ENCODE results near the gene CFAP99.

CFAP99 gene

DNA sequence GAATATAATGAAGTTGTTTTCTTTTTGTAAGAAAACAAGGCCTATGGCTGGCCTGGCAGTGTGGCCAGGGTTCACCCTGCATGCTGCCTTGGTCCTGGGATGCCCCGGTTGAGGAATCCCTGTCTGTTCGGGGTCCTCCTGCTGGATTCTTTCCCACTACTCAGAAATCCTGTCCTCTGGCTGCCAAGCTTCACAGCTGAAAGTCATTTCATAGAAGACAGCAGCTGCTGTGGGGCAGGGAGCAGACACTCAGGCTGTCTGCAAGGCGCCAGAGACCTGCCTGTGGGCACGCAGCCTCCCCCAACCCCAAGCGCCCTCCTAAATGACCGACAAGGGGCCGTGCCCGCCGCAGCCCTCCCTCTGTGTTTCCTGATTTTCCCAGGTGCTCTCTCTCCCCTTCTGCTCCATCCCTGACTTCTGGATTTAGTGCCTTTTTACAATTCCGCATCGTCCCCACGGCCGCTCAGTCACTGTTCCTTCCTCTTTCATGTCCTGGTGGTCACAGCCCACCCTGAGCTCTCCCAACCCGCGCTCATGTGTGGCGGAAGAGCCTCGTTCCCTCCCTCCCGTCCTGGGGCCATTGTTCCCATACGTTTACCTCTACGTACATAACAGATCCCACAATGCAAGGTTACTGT, 27.9 kb upstream of the CFAP99 start:
- DNase-seq (ENCODE audit: low read depth in 3 of 3, low spot score in 1 of 3) = no peak

DNA sequence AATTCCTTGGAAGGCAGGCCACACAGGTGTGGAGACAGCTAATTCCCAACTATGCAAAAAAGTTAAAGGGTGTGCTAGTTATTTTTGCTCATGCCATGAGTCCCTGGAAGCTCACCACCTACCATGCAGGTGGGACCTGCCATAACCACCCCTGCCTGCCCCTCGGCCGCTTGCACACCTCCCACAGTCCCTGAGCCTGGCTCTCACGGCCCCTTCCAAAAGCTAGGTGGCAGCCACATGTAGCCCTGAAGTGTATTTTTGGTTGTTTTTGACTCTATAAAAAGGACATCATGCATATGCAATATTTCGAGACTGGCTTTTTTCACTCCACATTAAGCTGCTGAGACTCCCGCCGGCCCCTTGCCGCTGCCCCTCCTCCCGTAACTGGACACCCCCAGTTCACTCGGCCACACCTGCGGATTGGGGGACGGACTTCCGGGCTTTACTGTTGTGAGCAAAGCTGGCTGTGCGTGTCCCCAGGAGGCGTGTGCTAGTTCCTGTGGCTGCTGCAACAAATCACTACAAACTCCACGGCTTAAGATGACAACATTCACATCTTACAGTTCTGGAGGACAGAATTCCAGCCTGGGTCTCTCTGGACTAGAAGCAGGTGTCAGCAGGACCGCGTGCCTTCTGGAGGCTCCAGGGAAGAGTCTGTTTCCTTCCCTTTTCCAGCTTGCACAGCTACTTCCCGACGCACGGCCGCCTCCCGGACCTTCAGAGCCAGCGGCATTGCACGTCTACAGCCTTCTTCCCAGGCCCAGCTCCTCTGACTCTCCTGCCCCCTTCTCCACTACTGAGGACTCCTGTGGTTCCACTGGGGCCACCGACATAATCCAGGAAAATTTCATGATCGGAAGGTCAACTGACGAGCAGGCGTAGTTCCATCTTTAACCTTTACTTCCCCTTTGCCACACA, 25.1 kb upstream of the CFAP99 start:
- DNase-seq (ENCODE audit: low read depth in 3 of 3, low spot score in 1 of 3) = no peak

DNA sequence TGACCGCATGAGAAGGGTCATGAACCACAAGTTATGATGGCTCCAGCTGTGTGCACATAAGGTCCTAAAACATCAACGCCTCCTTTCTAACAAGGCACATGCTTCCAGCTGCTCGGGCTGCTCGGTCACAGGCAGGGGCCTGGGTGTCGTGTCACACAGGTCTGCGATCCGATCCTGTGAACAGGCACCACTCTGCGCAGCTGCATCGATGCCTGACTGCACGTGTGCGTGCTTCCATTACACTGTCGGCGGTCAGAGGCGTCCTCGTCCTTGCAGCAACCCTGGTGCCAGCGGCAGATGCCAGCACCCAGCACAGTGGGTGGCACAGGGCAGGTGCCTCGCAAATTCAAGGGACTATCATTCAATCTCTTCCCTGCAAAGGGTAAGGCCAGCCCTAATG, 24.2 kb upstream of the CFAP99 start:
- no peak for DNase-seq (ENCODE audit: low read depth in 3 of 3, low spot score in 1 of 3)

DNA sequence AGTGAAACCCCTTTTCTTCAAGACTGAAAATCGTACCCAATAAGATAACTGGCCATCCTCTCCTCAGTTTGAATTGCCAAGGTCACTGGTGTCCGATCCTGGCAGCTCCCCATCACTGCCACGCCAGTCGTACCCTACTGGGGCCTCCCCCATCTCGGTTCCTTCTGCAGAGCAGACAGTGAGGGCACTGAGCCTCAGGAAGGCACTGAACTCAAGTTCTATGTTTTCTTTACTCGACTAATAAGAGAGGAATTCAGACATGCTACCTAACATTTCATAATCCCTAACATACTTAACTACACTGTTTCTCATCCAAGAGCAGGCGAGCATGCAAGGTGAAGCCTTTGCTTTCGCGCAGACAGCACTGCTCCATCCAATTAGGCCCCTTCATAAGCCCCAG, 23.7 kb upstream of the CFAP99 start:
- no peak for DNase-seq (ENCODE audit: low read depth in 3 of 3, low spot score in 1 of 3)

DNA sequence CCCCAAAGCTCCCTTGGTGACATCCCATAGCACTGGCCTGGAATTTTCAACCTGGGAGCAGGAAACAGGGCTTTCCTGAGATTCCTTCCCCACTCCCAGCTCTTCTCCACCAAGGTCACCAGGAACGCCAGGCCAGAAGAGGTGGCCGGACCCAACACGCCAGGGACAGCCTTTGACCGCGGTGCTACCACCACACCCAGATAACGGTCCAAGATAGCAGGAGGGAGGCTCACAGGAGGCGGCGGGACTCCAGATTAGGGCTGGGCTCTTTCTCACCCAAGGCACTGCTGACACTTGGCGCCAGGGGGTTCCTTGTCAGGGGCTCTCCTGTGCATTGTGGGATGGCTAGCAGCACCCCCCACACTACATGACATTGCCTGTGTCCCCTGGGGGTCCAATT, 23.2 kb upstream of the CFAP99 start:
- no peak for DNase-seq (ENCODE audit: low read depth in 3 of 3, low spot score in 1 of 3)

DNA sequence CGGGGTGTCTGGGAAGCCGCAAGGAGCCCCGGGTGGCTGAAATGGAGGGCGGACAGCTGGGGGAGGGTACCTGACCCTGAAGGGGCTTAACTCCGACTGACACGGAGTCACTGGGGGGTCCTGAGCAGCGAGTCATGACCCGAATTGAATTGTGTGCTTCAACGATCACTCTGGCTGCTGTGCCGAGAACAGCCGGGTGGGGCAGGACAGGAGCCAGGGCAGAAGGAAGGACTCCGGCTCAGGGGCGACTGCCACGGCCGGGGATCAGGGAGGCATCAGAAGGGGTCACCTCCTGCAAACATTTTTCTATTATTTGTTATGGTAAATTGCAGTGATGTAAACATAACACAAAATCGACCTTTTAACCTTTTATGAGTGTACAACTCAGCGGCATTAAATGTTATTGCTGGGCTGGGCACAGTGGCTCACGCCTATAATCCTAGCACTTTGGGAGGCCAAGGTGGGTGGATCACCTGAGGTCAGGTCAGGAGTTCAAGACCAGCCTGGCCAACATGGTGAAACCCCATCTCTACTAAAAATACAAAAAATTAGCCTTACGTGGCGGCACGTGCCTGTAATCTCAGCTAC, 21.9 kb upstream of the CFAP99 start:
- no peak for DNase-seq (ENCODE audit: low read depth in 3 of 3, low spot score in 1 of 3)

DNA sequence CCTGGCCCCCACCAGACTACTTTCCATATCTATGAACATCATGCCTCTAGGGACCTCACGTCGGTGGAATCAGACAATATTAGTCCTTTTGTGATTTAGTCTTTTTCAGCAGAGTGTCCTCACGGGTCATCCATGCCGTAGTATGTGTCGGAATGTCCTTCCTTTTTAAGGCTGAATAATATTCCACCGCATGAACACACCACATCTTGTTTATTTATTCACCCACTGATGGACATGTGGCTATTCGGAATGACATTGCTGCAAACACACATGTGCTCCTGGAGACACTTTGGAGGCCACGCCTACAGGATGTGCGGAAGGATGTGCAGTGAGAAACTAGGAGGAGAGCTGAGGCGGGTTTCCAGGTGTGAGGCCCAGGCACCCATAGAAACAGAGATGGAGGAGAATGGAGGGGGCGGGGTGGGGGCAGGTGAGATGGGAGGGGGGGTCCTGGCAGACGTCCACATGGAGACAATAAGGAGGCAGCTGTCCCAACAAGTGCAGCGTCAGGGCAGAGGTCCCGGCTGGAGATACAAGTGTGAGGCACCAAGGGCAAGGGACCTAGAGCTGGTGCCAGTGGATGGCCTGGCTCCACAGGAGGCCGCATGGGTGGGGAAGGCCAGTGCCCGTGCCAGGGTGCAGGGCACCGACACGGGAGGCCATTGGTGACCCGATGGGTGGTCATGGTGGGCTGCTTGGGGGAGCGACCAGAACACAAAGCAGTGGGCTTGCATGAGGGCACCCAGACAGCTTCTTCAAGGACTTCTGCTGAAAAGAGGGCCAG, 21.0 kb upstream of the CFAP99 start:
- DNase-seq (ENCODE audit: low read depth in 3 of 3, low spot score in 1 of 3) = no peak

DNA sequence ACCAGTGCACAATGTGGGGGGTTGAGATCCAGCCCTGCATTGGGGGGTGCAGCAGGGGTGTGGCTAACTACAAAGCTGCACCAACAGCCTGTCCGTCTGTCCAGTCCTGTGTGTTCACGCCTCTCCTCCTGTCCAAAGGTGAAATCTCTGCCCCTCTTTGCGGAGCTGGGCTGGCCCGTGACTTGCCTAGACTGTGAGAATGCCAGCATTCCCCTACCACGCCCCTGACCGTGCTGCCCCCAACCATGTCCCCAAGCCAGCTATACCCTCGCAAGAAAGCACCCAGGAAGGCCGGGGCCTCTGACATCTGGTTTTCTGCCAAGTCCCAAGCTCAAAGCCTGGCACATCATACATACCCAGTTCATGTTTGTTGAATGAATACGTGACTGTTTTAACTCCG, 19.5 kb upstream of the CFAP99 start:
- no peak for DNase-seq (ENCODE audit: low read depth in 3 of 3, low spot score in 1 of 3)

DNA sequence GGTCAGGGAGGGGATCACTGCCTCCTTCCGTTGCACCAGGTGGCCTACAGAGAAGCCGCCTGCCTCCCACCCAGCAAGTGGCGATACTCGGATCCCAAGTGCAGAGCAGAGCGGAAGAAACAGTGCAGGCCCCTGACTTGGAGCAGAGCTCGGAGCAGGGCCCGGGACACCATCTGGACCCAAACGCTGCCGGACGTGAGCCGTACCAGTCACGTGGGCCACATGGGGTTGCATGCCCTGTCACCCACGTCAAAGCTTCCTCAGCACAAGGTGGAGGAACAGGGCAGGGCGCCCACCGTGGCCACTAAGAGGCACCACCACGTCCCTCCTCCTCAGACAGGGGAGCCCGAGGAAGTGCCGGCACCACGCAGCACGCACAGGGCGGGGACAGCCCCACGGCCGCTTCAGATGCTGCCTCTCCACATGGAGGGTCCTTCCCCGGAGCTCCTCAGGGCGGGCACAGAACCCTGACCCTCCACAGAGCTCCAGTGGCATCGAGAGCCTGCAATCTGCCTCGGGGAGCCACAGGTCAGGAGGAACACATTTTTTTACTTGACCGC, 19.0 kb upstream of the CFAP99 start:
- no peak for DNase-seq (ENCODE audit: low read depth in 3 of 3, low spot score in 1 of 3)

DNA sequence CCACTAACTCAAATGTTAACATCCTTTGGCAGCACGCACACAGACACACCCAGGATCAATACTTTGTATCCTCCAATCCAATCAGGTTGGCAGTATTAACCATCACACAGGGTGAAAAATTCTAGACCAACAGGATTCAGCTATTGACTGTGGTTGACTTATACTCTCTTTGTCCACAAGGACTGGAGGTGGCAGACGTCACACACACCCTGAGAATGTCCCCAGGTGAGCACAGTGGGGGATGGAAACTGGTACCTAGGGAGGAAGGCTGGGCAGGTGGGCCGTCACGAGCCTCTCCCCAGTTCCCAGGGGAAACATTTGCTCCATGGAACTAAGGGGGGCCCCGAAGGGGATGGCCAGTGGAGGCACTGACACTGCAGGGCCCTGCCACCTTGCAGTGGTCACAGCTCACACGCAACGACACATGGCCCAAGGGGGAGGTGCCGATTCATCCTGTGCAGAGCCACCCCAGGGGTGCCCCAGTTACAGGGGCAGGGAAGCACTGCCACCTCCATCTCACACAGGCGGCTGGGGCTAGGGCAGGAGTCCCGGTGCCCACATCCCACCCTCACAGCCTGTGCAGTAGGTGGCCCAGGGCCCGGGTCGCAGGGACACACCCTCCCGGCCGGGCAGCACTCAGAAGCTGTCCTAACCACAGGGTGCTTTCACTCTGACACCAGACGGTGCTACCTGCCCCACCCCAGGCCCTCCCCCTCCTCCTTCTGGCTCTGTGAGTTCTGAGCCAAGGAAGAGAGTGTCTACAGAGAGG, 17.7 kb upstream of the CFAP99 start:
- DNase-seq (ENCODE audit: low read depth in 3 of 3, low spot score in 1 of 3) = no peak

DNA sequence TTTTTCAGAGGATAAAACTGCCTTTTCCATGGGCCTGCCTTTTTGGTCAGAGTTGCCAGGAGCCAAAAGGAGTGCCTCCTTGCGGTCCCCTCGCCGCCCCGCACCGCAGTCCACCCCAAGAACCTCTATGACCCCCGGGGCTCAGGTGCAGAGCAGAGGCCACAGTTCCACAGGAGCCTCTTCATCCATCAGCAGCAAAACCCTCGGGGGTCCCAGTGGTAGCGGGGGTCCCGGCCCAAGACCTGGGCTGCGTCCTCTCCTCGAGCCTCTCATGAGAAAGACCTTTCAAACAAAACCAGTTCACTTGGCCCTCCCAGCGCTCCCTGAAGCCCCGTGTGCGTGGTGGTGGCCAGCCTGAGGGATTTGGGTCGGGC, 17.2 kb upstream of the CFAP99 start:
- no peak for DNase-seq (ENCODE audit: low read depth in 3 of 3, low spot score in 1 of 3)

DNA sequence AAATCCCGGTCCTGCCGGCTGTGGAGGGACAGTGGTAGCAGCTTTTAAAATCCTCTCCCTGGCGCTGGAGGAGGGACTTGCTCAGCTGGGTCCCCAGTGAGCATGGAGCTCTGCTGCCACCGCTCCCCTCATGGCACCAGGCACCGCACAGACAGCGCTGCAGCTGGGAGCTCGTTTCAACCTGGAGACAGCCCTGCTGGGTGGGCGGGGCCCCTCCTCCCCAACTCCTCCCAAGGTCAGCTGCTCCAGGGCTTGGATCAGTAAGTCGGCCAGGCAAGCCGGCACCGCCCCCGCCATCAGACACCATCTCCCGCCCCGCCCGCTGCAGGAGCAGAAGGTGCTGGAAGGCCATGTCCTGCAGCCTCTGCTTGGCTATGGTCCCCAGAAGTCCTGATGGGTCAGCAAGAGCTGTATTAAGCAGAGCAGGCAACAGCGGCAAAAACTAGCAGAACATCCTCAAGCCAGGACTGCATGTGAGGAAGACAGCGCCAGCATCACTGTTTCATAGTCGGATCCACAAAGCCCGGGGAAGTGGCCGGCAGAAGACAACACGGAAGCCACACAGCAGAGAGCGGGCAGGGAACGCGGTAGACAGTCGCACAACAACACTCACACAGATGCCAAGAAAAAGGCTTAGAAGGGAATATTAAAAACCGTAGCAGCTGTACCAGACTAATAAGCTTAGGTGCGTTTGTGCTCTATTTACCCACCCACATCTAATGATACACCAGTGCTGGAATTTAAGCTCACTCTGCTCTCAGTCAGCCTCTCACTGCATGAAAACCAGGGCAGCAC, 16.5 kb upstream of the CFAP99 start:
- no peak for DNase-seq (ENCODE audit: low read depth in 3 of 3, low spot score in 1 of 3)

DNA sequence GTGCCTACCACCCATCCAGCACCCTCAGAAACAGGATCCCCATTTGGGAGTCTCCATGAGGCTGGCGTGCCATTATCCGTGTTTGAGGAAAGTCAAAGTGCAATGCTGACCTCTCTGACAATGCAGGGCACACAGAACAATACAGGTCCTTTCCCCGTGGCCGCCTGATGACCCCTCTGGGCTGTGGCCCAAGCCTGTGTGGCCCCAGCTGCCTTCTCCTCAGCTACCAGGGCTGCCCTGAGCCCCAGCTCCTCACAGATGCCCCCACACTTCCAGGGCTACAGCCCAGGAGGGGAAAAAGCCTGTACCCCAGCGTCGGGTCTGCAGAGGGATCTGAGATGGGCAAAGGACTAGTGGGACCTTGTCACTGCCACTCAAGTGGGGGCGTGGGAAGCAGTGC, 15.8 kb upstream of the CFAP99 start:
- DNase-seq (ENCODE audit: low read depth in 3 of 3, low spot score in 1 of 3) = no peak

DNA sequence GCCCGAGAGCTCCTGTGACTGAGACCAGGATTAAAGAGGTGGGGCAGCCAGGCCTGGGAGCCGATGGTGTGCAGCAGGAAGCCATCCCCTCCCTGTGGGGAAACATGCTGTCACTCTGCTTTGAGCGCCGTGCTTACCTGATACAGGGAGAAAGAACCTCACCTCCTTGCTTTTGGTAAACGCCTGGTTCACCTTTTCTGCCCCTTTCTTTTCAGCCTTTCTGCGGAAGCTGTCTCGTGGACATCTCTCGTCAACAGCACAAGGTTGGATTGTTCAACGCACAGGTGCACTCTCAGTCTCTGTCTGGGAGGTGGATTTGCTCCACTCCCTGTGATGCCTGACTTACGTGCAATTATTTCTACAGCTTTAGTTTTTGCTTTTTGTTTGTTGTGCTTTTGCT, 12.3 kb upstream of the CFAP99 start:
- no peak for DNase-seq (ENCODE audit: low read depth in 3 of 3, low spot score in 1 of 3)

DNA sequence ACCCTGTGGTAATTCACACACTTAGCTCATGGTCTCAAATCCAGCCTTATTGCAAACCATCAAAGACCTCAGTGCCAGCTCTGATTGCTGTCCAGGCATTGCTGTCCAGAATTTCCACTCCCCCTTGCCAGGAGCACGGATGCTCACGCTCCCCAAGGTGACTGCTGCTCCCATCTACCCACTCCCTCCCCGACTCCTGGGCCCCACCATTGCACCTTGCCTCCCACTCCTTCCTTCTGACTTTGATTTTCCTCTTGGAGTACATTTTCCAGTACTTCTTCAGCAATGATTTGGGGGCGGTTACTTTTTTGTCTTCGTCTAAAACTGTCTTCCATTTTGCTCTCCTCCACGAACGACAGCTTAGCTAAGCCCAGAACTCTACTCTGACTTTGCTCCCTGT, 11.8 kb upstream of the CFAP99 start:
- DNase-seq (ENCODE audit: low read depth in 3 of 3, low spot score in 1 of 3) = no peak

DNA sequence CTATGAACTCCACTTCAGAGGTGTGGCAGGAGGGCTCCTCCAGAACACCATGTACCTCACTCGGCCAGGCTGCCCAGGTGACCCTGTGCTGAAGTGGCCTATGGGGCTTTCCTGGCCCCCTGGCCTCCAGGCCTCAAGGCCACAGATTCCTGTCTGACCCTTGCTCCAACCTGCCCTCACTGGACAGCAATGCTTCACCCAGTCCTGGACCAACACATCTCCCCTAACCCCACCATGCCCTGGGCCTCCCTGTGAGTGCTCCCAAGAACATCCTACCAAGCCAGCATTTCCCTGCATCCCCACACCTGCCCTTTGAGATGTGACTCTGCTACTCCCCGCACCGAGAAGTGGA, 10.8 kb upstream of the CFAP99 start:
- DNase-seq (ENCODE audit: low read depth in 3 of 3, low spot score in 1 of 3) = no peak

DNA sequence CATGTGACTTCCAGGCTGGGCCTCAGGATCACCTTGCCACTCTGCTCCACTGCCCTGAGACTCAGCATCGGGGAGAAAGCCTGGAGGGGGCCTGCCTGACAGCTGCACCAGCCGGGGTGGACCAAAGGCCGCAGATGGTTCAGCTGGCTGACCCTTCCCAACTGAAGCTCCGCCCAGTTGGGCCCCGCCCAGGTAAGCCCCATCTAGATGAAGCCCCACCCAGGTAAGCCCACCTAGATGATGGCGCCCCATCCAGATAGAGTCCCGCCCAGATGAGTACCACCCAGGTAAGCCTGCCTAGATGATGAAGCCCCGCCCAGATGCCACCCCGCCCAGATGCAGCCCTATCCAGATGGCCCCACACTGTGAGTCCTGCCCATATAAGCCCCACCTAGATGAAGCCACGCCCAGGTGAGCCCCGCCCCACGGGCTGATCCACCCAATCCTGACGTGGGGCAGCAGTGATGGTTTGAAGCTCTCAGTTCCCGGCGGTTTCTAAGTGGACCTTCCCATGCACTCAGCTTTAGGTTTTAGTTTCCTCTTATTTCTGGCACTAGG, 10.3 kb upstream of the CFAP99 start:
- no peak for DNase-seq (ENCODE audit: low read depth in 3 of 3, low spot score in 1 of 3)

DNA sequence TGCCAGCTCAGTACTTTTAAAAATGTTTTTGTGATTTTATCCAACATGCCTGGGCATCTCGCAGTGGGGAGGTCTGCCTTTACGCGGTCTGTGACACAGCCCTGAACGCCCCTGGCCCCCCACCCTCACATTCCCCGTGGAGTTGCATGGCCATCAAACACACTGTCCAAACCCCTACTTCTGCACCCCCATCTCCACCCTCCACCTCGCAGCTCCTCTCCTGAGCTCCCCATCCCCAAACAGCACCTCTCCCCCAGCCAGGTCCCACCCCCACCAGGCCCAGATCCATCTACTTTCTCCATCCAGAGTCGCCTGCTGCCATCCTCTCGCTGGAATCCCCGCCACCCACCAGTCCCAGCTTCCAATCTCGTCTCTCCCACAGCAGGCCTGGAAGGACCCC, 9.8 kb upstream of the CFAP99 start:
- no peak for DNase-seq (ENCODE audit: low read depth in 3 of 3, low spot score in 1 of 3)

DNA sequence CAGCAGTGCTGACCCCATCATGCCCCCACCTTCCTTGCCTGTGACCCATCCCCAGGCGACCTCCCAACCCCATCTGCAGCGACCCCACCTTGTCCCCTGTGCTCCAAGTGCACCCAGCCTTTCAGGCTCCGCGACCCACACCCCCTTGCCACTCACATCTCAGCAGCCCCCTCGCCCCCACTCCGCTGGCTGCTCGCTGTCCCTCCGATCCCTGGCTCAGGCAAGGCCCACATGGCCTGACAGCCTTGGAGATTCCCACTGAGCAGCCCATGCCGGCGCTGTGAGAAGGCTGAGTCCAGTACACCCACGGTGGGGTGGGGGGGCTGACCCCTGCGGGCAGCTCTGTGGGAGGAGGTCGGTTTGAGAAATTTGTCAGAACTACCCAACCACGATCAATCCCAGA, 9.4 kb upstream of the CFAP99 start:
- no peak for DNase-seq (ENCODE audit: low read depth in 3 of 3, low spot score in 1 of 3)
